C4-2B (cell line): Measurements from ENCODE around the gene NEGR1.

Experiments
- H3K27ac ChIP-seq: fragments of 450-650 bp; 2 replicates; pipeline ENCODE4 v1.5.1; 2017
- ZFX ChIP-seq: fragments of 450-650 bp; IDR thresholded peaks from 2 replicates; pipeline ENCODE4 v1.6.1; 2017
- TF ChIP-seq, protein P1 (sequence below): fragments of 450-650 bp; conservative IDR thresholded peaks from 2 replicates; pipeline ENCODE4 v1.5.1; 2017; ENCODE audit warnings: mild to moderate bottlenecking

Gene NEGR1

DNA sequence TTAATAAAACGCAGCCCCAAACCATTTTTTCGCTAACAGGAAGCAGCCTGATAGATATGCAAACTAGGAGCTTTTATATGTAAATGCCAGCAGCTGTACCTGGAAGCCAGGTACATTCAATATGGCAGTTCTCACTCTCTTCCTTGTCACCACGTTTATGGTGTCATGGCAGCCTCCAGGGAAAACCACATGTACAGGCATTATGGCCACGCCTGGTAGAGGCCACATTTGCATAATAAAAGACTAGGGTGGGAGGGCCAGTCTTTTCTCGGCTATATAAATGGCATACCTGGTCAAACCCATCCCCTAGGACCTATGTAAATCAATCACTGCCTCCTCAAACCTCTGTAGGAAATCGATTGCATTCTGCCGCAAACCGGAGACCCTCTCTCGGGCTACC is 247.5 kb downstream of the NEGR1 start:
- no peak overlapping the region for H3K27ac ChIP-seq

DNA sequence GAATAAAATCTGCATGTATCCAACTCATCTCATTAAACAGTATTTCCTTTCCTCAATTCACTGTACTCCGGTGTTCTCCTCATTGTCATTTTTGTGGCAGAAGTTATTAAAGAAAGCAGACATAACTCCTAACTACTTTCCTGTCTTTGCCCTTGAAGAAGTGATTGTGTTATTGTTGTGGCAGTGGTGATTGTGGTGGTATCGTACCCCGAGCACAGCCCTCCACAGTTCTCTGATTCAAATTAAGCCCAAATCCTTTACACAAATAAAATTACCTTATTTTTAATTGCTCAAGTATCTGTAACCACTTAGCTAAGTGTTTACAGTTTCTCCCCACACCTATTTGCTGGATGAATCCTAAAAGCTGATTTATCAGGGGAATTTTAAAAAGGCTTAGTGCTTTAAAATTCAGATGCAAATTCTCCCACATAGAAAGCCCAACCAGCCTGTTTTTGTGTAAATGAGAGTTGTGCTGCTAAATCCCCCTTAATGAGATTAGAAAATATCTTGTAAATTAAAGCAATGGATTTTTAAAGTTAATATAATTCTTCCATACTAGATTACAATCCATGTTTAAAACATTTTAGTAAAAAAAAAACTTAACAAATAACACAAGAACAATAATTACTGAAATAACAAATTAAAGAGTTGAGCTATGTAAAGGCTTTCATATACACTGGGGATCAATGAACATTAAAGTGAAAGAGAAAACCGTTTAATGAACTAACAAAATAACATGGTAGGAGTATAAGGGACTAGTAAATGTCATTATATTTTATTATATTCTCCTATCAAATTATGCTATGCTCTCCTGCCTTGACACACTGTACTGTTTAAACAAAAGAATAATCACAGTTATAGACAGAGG is 259.0 kb downstream of the NEGR1 start:
- H3K27ac ChIP-seq = no peak overlapping the region
- TF ChIP-seq ZFX = no peak
- TF ChIP-seq, protein P1, sequence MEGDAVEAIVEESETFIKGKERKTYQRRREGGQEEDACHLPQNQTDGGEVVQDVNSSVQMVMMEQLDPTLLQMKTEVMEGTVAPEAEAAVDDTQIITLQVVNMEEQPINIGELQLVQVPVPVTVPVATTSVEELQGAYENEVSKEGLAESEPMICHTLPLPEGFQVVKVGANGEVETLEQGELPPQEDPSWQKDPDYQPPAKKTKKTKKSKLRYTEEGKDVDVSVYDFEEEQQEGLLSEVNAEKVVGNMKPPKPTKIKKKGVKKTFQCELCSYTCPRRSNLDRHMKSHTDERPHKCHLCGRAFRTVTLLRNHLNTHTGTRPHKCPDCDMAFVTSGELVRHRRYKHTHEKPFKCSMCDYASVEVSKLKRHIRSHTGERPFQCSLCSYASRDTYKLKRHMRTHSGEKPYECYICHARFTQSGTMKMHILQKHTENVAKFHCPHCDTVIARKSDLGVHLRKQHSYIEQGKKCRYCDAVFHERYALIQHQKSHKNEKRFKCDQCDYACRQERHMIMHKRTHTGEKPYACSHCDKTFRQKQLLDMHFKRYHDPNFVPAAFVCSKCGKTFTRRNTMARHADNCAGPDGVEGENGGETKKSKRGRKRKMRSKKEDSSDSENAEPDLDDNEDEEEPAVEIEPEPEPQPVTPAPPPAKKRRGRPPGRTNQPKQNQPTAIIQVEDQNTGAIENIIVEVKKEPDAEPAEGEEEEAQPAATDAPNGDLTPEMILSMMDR = no peak

More for the DNA sequence above, 247.5 kb downstream of the NEGR1 start:
- TF ChIP-seq, protein P1 = no peak
- TF ChIP-seq ZFX = no peak

DNA sequence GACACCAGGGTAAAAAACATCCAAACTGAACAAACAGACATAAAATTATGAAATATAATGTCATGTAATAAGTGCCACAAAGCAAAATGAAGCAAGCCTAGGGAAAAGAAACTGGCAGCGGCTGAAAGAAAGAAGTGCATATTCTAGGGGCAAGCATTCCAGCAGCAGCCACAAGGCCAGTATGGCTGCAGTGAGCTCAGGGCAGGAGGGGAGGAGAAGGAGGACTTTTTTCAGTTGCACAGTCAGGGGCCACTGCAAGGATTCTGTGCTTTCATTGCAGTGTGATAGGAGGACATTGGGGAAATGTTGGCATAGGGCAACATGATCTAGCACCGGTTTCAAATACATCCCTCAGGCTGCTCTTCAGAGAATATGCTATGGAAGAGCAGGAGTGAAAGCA is 263.8 kb downstream of the NEGR1 start:
- TF ChIP-seq ZFX = no peak
- TF ChIP-seq, protein P1 = no peak
- no peak overlapping the region for H3K27ac ChIP-seq

DNA sequence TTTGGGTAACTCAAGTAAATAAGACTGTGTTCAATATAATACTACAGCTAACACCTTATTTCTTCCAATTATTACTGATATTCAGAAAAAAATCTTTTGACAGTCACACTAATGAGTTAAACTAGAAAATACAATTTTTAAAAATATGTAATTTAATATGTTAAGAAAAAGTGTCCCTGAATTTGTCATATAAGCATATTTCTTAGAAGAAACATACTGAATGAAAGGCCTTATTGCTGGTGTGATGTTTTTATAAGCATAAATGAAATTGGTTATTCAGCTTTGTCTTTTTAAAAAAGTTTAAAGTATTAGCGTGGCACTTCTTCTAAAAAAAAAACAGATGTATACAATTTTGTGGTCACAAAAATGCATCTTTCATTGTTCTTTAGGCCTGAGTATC is 267.3 kb downstream of the NEGR1 start:
- TF ChIP-seq, protein P1 = no peak
- TF ChIP-seq ZFX = no peak
- H3K27ac ChIP-seq = no peak overlapping the region

DNA sequence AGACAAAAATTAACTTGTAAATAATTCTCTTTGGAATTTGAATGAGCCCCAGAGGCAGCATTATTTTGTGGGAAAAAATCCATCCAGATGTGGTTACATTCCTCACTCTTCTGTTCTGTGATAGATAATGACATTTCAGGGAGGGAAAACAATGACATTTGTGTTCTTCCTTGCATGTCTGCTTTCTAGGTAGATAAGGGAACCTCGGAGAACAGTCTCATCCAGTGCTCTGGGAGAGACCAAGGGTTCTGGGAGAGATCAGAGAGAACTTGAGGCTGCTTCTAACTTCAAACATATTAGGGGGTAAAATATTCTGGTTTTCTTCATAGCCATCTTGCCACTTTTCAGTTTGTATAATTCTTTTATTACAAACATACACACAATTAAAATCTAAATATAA is 269.2 kb downstream of the NEGR1 start:
- no peak overlapping the region for H3K27ac ChIP-seq
- no peak for TF ChIP-seq ZFX
- TF ChIP-seq, protein P1 = no peak

DNA sequence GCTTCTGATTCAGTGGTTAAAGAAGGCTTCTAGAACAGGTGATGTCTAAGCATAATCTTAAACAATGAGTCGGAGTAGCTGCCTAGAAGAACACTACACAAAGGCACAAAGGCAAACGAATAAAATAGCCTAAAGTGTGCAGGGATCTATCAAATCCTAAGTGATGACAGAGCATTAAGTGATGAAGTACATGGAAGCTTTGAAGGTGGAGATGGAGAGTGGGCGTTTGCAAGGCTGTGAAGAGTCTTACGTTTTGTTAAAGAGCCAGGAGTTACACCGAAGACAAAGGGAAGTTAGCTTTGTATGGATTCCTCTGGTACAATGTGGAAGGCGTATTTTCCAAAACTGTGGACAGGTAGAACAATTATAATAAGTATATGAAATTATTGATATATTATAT is 270.6 kb downstream of the NEGR1 start:
- H3K27ac ChIP-seq = no peak overlapping the region
- TF ChIP-seq, protein P1 = no peak
- no peak for TF ChIP-seq ZFX

DNA sequence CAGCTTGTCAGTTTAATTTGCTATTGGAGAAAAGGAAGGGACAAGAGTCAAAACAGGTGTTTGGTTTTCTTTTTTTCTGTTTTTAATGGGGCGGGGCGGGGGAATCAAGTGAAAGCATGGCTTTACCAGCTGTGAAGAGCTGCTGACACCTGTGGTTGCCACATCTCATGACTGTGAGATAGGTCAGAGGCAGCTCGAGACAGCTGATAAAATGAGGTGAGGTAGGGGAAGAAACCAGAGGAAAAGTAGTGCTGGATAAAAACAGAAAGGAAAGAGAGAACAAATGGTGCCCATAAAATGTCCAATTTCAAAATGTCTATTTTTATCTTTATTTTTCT is 272.3 kb downstream of the NEGR1 start:
- H3K27ac ChIP-seq = no peak overlapping the region
- TF ChIP-seq, protein P1 = no peak
- TF ChIP-seq ZFX = no peak
